HG03439 (cell line): ENCODE data around the gene ACOT11.
"Not testable (repeated sequence)": the region's sequence is repeated elsewhere in the genome, so short reads cannot be mapped to it uniquely, and the experiment has no call there.

Source experiments
- ATAC-seq: cut with Tn5 transposase; IDR thresholded peaks from one replicate; pipeline ENCODE4 v1.9.1; 2021; ENCODE audit warnings: mild to moderate bottlenecking, moderate library complexity; ENCODE audit not compliant: unreplicated experiment

Gene ACOT11

DNA sequence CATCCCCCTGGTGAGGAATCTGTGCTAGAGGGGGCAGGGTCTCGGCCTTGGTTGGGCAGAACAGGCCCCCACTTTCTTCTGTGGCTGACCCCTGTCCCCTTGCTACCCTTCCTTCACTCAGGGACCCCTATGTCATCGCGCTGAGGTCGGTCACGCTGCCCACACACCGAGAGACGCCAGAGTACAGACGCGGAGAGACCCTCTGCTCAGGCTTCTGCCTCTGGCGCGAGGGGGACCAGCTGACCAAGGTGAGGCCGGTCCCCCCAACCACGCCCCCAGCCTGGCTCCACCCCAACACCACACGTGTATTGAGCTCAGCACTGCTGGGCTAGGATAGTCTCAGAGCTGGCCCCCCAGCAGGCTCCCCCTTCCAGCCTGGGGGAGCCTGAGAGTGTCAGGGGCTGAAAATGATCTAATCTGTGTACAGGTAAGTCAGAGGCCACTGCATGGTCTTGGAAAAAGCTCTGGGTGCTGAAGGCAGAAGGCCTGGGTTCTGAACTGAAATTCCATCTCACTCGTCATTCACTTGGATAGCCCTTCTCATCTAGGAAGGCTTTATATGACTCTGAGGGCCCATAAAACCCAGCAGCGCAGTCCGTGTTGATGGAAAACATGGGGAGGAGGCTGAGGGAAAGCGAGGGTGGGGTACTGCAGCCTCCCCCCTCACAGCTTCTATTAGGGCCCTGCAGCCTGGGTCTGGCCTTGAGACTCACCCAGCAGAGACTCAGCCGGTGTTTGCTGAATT, 60.0 kb downstream of the ACOT11 start:
- ATAC-seq = no peak

DNA sequence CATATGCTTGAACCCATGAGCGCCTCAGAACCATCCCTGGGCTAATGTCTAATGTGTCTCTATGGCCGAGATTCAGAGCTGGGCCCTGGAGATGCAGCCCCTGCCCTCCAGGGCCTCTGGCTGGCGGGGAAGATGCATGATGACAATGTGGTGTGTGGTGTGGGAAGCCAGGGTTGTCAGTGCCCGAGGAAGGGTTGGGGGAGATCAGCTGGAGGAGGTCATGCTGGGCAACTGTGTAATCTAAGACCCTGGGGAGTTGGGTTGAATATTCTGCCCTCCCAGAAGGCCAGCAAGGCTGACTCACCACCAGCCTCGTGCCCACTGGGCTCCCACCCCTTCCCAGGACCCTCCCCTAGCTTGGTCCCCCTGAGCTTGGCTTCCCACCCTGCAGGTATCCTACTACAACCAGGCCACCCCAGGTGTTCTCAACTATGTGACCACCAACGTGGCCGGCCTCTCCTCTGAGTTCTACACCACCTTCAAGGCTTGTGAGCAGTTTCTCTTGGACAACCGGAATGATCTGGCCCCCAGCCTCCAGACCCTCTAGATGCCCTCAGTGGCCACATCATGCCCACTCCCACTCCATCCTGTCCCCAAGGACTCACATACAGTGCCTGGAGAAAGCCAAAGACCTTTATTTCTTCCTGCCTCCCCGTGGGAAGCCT, 60.7 kb downstream of the ACOT11 start:
- ATAC-seq = no peak

DNA sequence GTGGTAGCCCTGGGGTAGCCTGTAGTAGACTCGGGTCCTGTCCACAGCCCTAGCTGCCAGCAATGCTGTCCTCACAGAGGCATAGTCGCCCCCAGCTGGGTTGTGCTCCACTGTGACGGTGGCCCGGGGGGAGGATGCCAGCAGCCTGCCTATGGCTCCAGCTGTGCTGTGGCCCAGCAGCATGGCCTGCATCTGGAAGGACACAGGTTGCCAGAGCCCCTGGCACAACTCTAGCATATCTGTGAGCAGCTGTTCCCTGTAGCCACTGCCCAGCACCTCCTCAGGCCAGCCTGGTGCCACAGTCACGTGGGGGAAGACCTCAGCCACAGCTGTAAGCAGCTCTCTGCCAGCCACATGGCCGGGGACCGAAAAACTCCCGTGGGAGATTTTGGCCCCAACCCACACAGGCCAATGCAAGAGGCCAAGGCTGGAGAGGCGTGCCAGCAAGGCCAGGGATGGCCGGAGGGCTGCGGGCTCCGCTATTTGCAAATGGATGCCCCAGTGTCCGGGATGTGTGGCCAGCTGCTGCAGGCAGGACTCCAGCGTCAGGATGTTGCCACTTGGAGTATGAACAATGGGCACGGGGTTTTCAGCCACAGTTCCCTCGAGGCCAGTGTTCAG, 61.4 kb downstream of the ACOT11 start:
- no peak for ATAC-seq

DNA sequence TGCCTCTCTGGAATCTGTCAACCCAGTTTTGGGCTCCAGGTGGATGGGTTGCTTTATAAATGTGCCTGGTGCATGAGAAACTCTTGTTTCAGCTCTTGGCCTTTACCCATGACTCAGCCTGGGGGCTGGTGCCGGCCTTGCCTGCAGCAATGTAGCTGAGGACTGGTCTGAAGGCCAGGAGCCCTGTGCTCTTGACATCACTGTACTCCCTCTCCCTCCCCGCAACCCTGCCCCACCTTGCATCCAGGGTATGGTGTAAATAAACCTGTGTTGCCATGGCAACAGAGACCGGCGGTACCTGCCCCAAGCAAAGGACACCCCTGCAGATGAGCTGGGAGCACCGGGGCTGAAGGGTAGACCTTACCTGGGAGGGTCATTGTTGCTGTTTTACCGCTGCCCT, 62.0 kb downstream of the ACOT11 start:
- ATAC-seq = no peak

DNA sequence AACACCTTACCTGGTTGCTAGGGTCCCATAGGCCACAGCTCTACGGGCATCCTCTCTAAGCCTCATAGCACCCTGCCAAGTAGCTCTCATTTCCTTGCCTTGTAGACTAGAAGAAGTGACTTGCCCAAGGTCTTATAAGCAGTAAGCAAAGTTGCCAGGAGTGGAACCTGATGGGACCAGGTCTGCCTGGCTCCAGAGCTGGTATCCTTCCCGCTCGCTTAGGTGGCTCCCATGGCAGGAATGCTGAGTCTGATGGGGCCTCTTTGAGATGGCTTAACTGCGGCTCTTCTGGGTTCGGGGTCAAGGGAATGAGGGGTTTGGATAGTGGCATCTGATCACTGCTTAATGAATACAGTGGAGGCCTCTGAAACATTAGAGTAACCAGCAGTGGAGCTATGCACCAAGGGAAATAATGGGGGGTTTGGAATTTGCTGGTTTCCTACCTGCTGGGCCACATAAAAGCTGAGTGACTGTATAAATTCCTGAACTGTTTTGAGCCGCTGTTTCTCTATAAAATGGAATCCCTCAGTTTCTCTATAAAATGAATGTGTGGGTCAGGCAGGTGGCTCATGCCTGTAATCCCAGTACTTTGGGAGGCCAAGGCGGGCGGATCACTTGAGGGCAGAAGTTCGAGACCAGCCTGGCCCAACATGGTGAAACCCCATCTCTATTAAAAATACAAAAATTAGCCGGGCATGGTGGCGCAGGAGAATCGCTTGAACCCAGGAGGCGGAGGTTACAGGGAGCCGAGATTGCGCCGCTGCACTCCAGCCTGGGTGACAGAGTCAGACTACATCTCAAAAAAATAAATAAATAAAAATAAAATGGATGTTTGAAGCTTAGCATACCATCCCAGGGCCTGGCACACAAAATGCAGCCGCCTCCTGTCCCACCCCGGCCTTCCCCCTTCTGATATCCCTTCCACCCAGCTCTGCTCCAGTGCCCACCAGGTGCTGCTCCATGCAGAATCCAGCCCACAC, 62.9 kb downstream of the ACOT11 start:
- no peak for ATAC-seq

DNA sequence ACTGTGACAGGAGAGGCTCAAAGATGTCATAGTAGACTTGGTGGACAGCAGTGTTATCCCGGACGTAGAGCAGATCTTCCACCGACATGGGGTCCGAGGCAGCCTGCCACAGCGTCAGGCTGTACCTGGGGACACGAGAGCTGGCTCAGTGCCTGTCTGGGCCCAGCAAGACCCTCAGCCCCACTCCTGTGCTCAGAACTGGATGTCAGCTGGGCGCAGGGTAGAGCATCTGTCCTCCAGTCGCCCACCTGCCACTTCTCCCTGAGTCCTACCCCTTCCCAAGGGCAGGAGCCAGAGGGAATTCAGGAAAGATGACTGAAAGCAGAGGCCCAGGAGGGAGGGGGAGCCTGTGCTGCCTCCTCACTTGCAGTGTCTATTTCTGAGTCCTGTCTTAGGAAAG, 63.6 kb downstream of the ACOT11 start:
- ATAC-seq = no peak

DNA sequence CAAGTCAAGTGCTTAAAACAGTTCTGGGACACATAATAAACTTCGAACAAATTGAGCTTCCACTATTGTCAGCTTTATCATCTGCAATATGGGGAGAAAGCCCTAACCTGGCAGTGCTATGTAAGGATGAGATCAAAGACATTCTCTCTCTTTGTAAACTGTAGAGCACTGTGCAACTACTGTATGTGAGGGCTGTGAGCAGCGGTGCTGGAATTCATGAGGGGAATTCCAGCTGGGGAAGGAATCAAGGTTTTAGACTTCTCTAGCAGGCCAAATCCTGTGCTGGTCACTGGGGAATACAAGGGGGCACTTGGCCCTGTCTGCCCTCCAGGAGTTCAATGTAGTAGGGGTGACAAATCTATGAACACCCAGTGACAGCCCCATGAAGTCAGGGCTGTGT, 66.0 kb downstream of the ACOT11 start:
- ATAC-seq = no peak

DNA sequence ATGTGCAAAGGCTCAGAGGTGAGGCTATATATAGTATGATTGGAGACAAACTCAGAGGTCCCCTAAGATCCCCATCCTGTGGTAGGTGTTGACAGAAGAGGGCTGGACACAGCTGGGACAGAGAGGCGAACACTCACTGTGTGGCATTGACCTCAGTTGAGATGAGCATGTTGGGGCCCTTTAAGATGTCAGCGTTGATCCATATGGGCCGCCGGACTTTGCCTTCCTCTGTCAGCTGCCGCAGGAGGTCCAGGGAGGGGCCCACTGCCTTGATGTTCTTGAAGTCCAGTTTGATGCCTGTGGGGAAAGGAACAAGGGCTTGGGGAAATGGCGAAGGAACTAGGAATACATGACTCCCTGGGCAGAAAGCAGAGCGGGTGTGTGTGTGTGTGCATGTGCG, 66.5 kb downstream of the ACOT11 start:
- no peak for ATAC-seq

DNA sequence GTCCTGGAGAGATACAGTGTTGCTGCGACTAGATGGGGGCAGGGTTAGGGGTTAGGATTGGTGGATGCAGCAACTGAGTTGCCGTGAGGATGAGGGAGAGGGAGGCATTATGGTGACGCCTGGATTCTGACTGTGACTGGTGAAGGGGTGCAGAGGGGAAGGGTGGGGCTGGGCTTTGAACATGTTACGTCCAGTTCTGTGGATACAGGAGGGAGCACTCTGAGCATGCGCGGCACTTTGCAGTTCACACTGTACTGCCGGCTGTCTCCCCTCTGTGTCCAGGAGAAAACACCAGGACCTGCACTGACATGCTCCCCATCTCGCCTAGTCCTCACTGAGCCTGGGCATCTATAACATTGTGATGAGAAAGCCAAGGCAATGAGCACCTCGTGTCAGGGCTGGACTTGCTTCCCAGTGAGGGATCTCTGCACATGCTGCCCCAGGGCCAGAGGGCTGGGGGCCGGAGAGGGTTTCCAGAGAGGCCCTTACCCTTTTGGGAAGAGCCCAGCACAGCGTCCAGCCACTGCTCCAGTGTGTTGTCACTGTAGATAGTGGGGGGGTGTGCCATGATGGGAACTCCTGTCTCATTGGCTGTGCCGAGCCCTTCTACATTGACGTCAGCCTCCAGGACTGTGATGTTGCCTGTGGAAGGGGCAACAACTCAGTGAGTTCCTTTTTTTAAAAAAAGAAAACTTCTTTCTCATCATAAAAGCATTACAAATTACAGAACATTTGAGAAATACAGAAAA, 67.7 kb downstream of the ACOT11 start:
- no peak for ATAC-seq

DNA sequence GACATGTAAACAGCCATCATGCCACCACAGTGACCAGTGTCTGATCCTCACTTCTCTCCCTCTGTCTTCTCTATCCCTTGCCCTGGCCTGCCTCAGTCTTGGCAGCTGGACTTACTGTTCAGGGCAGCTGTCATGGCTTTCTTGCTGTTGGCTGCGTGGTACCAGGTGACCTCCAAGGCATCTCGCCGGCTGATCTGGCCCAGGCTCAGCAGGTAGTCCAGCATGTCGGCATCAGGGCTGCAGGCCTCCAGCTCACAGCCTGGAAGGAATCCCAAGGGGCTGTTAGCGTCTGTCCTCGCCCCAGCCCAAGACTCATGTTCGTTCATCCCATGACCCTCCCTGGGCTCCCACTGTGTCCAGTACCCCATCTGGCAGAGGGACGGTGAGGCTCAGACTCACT, 71.7 kb downstream of the ACOT11 start:
- ATAC-seq = no peak

DNA sequence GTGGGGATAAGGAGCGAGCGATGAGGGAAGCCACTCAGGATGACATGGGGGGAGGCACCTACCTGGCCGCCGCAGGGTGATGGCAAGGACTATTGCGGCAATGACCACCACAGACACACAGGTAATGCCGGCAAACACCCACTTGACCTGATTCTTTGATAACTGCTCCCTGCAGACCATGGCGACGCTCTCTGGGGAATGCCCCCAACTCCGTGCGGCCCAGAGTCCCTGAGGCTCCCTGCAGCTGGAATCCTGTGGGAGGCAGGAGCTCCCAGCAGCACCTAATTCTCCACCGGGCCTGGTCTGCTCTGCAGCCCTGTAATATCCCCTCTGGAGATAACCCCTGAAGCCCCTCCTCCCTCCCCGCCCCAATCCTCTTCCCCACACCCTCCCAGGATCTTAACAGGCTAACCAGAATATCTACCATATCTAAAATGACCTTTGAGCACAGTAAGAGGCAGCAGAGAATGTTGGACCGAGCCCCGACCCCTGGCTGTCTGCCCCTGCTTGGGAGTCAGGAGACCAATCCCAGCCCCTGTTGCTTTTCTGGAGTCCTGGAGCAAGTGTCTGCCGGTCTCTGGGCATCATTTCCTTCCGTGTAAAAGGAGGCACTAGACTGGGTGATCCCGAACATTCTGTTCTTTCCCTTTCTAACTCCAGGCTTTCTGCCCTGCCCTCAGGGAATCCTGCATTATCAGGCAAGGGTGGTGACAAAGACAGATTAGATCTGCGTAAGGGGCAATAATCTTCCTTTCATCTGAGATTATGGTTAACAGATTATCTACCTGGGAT, 75.4 kb downstream of the ACOT11 start, which contains the start of gene FAM151A:
FAM151A (minus strand) TSS at position 310 of the 792 bp plus-strand sequence; CDS start at position 180, 130 bp downstream.
- ATAC-seq = no peak

DNA sequence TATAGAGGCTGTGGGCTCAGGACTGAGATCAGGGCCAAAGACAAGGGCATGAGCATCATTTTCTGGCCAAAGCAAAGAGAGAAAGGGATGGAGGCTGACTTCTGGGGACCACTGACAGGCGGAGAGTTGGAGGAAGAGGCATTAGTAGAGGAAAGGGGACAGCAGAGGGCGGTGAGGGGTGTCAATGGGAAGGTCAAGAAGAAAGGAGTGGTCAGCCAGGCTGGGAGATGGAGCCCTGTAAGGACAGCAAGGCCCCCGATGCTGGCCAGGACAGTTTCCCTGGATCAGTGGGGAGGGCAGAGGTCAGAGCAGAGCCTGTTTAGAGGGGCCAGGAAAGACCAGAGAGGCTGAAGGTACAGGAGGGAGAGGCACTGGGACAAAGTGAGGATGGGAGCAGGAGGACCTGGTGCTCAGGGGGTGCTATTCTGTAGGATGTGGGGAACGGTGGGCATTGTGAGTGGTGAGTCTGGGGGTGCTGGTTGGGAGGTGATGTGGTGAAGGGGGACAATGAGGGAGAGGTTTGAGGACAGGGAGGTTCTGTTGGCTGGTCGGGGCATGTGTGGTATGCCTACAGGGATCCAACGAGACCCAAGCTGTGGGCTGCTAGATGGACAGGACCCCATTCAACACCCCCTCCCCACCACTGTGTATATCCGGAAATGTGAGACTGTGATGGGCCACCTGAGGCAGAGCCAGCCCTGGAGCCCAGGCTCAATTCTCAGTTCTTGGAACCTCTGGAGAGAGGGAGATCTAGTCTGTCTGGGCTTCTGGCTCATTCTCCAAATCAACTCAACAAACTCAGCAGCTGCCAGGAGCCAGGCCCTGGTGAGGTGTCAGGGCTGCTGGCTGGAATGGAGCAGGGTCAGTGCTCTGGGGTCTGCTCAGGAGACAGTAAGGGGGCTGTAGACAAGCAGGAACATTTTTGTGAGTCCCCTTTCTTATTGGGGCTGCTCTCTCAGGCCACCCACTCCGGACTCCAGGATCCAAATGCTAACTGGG, 76.7 kb downstream of the ACOT11 start:
- no peak for ATAC-seq

DNA sequence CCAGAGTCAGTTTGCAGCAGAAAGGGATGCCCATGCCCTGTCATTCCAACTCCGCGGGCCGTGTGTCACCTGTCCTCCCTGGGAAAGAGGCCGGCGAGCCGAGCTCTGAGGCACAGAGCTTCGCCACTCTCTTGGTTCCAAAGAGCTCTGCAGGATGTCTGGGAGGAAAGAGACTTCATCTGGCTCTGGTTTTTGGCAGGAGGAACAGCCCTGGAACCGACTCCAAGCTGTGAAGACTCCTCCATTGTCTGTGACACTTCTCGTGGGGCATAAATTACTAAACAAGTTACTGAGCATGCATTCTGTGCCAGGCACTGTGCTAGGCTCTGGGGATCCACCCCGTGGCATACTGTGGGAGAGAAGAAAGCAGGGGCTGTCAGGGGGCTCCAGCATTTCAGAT, 79.2 kb downstream of the ACOT11 start:
- no peak for ATAC-seq

DNA sequence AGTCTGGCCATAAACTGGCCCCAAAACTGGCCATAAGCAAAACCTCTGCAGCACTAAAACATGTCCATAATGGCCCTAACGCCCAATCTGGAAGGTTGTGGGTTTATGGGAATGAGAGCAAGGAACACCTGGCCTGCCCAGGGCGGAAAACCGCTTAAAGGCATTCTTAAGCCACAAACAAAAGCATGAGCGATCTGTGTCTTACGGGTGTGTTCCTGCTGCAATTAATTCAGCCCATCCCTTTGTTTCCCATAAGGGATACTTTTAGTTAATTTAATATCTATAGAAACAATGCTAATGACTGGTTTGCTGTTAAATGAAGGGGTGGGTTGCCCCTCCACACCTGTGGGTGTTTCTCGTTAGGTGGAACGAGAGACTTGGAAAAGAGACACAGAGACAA, 87.8 kb downstream of the ACOT11 start:
- ATAC-seq = not testable (repeated sequence)

DNA sequence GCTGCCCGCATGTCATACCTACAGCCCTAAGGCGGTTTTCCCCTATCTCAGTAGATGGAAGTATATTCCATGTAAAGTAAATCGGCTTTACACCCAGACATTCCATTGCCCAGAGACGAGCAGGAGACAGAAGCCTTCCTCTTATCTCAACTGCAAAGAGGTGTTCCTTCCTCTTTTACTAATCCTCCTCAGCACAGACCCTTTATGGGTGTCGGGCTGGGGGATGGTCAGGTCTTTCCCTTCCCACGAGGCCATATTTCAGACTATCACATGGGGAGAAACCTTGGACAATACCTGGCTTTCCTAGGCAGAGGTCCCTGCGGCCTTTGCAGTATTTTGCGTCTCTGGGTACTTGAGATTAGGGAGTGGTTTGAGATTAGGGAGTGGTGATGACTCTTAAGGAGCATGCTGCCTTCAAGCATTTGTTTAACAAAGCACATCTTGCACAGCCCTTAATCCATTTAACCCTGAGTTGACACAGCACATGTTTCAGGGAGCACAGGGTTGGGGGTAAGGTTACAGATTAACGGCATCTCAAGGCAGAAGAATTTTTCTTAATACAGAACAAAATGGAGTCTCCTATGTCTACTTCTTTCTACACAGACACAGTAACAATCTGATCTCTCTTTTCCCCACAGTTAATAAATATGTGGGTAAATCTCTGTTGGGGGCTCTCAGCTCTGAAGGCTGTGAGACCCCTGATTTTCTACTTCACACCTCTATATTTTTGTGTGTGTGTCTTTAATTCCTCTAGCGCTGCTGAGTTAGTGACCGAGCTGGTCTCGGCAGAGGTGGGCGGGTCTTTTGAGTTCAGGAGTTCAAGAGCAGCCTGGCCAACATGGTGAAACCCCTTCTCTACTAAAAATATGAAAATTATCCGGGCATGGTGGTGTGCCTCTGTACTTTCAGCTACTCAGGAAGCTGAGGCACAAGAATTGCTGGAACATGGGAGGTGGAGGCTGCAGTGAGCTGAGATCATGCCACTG, 88.7 kb downstream of the ACOT11 start:
- not testable (repeated sequence) for ATAC-seq

DNA sequence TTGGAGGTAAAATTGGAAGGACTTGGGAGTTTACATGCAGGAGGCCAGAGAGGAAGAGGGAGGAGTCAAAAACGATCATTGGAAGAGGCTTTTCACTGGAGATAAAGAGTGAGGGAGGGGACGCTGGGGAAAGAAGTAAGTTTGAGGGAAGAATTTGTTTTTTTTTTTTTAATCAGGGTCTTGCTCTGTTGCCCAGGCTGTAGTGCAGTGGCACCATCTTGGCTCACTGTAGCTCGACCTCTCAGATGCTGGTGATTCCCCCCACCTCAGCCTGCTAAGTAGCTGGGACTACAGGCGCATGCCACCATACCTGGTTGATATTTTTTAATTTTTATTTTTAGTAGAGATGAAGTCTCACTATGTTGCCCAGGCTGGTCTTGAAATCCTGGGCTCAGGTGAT, 92.3 kb downstream of the ACOT11 start:
- no peak for ATAC-seq
